Choroid plexus epithelial cell (primary cell): ENCODE results near the gene CEACAM3.

Experiments used
- DNase-seq: peaks from one replicate; pipeline ENCODE4 v3.0.0-alpha.2; 2010; ENCODE audit warnings: low read depth
- H3K4me3 ChIP-seq: 2 replicates; pipeline ENCODE4 v1.5.1; 2011; ENCODE audit warnings: low read depth, mild to moderate bottlenecking, control low read depth, low read length, moderate library complexity
- TF ChIP-seq, protein P1 (sequence below): conservative IDR thresholded peaks from 2 replicates; pipeline ENCODE4 v1.5.1; 2011; ENCODE audit warnings: low read depth, mild to moderate bottlenecking, control low read depth, inconsistent platforms, low read length, moderate library complexity

The CEACAM3 gene

DNA sequence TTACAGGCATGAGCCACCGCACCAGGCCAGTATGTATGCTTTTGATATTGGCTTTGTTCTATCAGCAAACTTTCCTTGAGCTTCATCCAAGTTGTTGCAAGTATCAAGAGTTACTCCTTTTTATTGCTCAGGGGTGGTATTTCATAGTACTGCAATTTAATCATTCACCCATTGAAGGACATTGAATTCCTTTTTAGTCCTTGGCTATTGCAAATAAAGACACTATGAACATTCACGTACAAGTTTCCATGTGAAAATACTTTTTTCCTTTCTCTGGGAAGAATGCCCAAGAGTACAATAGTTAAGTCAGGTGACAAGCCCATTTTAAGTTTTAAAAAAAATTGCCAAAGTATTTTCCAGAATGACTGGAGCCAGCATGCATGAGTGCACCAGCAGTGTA, 20.4 kb downstream of the CEACAM3 start:
- H3K4me3 ChIP-seq: no peak overlapping the region
- DNase-seq: no peak
- TF ChIP-seq, protein P1, sequence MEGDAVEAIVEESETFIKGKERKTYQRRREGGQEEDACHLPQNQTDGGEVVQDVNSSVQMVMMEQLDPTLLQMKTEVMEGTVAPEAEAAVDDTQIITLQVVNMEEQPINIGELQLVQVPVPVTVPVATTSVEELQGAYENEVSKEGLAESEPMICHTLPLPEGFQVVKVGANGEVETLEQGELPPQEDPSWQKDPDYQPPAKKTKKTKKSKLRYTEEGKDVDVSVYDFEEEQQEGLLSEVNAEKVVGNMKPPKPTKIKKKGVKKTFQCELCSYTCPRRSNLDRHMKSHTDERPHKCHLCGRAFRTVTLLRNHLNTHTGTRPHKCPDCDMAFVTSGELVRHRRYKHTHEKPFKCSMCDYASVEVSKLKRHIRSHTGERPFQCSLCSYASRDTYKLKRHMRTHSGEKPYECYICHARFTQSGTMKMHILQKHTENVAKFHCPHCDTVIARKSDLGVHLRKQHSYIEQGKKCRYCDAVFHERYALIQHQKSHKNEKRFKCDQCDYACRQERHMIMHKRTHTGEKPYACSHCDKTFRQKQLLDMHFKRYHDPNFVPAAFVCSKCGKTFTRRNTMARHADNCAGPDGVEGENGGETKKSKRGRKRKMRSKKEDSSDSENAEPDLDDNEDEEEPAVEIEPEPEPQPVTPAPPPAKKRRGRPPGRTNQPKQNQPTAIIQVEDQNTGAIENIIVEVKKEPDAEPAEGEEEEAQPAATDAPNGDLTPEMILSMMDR: no peak

DNA sequence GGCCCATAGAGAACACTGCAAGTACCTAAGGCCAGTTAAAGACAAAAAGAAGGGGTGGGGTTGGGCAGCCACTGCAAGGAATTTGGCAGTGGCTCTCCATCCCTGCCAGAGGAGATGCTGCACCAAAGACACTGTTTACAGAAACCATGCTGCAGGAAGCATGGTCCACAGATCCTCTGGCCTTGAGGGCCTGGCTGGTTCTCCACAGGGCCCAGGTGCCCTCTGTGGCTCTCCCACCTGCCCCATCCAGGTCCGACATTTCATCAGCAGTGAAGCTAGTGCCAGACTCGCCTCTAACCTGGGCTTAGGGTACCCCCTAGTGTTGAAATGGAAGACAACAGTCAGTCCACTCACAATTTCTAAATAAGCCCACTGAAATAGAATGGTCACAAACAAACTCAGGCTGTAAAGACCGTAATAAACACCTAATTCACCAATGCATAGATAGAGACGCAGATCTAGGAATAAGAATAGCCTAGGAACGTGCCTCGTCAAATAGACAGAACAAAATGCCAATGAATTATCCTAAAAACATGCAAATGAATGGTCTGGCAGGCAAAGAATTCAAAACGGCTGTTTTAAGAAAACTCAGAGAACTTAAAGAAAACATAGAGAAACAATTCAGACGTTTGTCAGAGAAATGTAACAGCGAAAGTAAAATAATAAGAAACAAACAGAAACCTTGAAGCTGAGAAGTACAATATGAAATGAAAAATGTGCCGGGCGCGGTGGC, 24.8 kb downstream of the CEACAM3 start:
- TF ChIP-seq, protein P1: peak; percentile 74
- DNase-seq: peak; percentile 58
- H3K4me3 ChIP-seq: no peak overlapping the region

DNA sequence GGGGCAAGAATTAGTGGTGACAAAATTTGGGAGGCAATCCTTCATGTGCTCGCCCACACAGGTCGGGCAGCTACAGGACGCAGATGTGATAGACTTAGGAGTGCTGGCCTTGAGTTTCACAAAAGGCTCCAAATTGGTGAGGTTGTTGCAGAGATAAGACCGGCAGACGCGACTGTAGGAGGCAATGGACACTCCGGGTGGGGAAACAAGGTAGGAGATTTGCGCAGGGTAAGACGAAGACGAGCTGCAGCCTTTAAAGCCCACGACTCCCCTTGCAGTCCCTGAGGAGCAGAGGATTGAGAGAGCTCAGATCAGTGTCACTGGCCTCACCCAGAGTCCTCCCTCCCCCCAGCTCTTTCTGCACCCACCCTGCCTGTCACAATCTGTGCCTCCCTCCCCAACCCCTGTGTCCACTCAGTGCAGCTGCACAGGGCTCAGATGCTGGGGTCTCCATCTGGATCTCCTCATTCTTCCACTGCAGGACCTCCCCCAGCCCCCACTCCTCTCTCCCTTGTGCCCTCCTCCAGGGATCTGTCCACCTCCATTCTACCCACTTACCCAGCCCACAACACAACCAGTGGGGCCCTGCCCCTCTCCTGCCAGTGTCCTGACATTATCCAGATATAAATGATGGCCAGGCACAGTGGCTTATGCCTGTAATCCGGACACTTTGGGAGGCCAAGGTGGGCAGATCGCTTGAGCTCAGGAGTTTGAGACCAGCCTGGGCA, 41.8 kb downstream of the CEACAM3 start:
- no peak for DNase-seq
- TF ChIP-seq, protein P1: no peak
- H3K4me3 ChIP-seq: no peak overlapping the region

DNA sequence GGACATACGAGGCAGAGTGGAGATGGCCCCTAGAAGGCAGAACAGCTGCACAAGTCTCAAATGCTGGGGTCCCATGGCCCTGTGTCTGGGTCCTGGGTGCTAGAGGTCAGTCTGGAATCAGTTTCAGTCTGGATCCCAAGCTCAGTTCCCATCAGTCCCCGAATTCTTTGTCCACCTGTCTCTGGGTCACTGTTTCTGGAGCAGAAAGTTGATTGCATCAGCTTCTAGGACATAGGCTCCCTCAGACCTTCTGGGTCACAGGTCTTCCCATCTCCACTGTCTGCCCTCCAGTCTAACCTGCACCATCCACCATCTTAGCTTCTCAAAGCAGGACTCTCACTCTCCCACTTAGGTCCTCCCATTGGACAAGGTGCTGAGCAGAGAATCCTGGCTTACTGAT, 42.8 kb downstream of the CEACAM3 start:
- TF ChIP-seq, protein P1: no peak
- H3K4me3 ChIP-seq: no peak overlapping the region
- no peak for DNase-seq

DNA sequence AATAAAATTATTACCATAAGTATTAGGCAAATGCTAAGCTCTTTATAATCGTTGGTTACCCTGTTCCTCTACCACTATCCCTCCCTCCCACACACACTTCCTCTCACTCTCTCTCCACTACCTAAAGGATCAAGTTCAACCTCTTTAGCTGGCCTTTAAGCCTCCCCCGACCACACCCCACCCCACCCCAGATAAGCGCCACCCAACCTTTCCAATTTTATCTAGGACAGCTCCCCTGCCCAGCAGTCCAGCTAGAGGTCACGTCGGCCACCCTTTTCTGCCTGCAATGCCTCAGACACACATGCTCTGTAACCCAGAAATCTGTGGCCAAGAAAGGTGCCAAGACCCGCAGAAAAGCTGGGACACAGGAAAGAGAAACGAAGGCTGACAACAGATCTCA, 47.0 kb downstream of the CEACAM3 start:
- DNase-seq: no peak
- TF ChIP-seq, protein P1: no peak

DNA sequence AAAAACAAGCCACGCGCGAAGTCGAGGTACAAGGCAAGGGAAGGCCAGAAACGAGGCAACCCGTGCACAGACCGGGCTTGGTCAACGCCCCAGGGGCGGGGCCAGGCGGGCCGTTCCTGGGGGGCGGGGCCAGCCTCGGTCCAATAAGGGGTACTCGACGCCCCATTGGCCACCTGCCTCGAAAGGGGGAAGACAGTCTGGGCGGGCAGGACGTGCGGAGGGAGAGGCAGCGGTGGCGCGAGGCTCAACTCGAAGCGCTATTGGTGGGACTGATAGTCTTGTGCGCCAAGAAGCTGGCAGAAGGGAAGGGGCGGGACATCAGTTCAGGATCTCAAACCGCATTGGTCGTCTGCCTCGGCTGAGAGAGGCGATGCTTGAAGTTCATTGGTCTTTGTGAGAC, 48.2 kb downstream of the CEACAM3 start, which contains the start of gene LYPD4:
Gene LYPD4, minus strand, starts transcription at position 83 of the 400 bp plus-strand sequence. CDS start 5,398 bp downstream, outside the sequence.
- TF ChIP-seq, protein P1: no peak
- no peak for DNase-seq

More for the DNA sequence above, 47.0 kb downstream of the CEACAM3 start:
- no peak overlapping the region for H3K4me3 ChIP-seq

DNA sequence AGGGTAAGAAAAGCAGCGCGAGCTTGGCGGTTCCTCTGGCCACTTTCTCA, 48.4 kb downstream of the CEACAM3 start, which contains the start of gene DMRTC2:
Gene DMRTC2, plus strand, starts transcription at position 42 of the 50 bp plus-strand sequence. CDS start 2,387 bp downstream, outside the sequence.
- no peak for DNase-seq
- TF ChIP-seq, protein P1: no peak
- H3K4me3 ChIP-seq: no peak within 1 kb of the TSS

More for the DNA sequence above, 48.2 kb downstream of the CEACAM3 start, which contains the start of gene LYPD4:
- no peak within 1 kb of the TSS for H3K4me3 ChIP-seq
